HPDE6-E6E7 (cell line): ENCODE data around the gene CYTH4.
A peak's percentile ranks its signal among the peaks of the same experiment; 100 is the strongest.
"Not testable (repeated sequence)": the region's sequence is repeated elsewhere in the genome, so short reads cannot be mapped to it uniquely, and the experiment has no call there.

Source experiments
- DNase-seq: peaks from one replicate; pipeline ENCODE4 v3.0.0; 2011; ENCODE audit warnings: missing footprints; ENCODE audit errors: extremely low spot score

CYTH4 gene, protein sequence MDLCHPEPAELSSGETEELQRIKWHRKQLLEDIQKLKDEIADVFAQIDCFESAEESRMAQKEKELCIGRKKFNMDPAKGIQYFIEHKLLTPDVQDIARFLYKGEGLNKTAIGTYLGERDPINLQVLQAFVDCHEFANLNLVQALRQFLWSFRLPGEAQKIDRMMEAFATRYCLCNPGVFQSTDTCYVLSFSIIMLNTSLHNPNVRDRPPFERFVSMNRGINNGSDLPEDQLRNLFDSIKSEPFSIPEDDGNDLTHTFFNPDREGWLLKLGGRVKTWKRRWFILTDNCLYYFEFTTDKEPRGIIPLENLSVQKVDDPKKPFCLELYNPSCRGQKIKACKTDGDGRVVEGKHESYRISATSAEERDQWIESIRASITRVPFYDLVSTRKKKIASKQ

GRCh38 chr22:37282385-37282677, at the start of gene CYTH4:
Gene CYTH4, plus strand, starts transcription at chr22:37282508. Its CDS starts 62 bp downstream, at chr22:37282570.
- DNase-seq, result peak; percentile 74

DNA sequence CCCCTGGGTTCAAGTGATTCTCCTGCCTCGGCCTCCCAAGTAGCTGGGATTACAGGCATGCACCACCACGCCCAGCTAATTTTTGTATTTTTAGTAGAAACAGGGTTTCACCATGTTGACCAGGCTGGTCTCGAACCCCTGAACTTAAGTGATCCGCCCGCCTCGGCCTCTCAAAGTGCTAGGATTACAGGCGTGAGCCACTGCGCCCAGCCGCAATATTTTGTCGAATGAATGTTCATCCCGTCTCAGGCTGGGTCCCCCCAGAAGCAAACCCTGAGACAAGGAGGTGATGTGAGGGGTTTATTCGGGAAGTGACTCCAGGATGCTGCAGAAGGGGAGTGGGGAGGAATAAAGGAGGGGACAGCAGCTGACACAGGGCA, 48.9 kb upstream of the CYTH4 start:
- not testable (repeated sequence) for DNase-seq

GRCh38 chr22:37233751-37234631, 48.3 kb upstream of the CYTH4 start:
- DNase-seq, result no peak

DNA sequence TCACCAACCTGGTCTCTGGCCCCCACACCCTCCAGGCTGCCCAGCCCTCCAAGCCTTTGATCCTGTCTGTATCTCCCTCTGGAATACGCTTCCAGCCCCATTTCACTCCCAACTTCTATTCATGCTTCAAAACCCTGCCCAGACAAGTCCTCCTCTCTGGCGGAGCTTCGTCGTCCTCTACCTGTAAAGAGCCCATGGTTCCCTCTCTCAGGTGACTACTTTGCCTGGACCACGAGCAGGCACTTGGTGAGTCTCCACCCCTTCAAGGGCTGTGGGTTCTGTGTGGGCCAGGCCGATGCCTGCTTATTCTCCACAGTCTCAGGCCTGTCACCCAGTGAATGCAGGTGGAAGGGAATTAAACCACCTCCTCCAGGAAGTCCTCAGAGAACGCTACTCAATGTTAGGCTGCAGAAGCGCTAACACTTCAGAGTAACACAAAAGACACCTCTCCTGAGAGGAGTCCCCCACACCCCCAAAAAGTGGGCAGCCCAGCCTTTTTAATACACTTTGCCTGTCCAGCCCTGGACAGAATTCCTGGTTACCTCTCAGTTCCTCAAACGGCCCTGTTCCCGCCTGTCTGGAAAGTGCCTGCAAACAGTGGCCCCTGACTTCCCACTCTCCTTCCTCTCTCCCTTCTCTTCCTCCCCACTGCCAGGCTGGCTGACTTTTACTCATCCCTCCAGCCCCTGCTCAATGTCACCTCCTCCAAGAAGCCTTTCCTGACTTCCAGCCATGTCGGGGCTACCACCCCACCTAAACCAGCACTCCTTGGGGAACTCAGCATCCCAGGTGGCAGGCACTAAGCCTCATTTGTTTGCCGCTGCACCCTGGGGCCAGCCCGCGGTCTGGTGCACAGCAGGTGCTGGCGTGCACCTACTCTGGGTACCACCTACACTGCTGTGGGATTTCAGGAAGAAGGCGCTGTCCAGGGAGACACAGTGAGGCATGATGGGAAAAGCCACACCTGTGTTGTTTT, 47.3 kb upstream of the CYTH4 start:
- DNase-seq, result no peak

DNA sequence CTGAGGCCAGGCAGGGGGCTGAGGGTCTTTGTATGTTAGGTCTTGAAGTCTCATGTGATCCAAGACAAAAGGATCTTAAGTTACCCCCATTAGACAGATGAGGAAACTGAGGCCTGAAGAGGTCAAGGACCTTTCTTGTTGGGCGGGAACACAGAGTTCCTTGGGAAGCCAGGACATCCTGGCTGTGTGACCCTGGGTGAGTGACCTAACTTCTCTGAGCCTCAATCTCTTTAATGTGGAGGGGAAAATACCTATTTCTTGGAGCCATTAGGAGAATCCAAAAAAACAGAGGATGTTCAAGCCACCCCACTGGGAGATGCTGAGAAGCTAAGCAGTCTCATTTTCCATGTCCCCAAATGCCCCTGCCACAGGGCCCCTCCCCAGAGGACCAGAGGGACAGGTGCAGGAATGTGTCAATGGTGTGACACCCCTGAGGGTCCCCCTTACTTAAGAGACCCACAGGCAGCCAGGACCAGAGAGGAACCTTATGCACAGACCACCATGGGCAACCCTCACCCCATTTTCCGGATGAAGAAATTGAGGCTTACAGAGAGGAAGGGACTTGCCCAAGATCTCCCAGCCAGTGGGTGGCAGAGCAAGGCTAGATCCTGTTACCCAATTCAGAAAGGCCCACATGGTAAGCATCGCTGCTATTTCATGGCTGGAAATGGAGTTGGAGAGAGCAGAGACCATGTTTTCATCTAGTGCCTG, 46.3 kb upstream of the CYTH4 start:
- no peak for DNase-seq

GRCh38 chr22:37237371-37238268, 44.7 kb upstream of the CYTH4 start:
- DNase-seq, result no peak

- no peak for DNase-seq
Observed at GRCh38 chr22:37239336-37240239, 42.7 kb upstream of the CYTH4 start.

DNA sequence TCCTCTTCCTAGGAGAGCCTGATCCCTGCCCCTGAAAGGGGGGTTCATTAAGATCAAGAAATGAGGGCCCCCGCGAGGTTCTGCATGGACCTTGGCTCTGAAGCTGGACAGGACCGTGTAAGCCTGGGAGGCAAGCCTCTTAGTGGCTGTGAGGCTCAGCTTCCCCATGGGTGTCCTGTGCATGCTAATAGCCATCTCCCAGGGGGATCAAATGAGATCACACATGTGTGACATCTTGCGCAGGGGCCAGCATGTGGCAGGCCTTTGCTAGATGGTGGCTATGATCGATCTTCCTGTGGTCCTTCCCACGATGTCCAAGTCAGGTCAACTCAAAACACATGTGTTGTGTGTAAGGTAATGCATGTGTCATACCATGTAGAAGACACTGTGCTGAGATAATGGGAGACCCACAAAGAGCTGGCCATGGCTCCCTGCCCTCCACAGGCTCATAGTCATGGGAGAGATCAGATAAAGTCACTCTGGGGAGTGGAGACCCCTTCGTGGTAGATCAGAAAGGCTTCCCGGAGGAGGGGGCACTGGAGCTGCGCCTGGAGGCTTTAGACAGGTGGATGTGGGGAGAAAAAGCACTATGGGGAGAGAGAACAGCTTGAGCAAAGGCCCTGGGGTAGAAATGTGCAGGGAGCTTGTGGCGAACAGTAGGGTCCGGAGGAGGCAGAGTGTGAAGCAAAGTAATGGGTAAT, 41.9 kb upstream of the CYTH4 start:
- DNase-seq, result no peak

GRCh38 chr22:37240941-37241320, 41.4 kb upstream of the CYTH4 start:
- no peak for DNase-seq

- no peak for DNase-seq
Observed at GRCh38 chr22:37241351-37242142, 40.8 kb upstream of the CYTH4 start.

GRCh38 chr22:37242395-37242918, 39.9 kb upstream of the CYTH4 start:
- peak; percentile 55 for DNase-seq

DNA sequence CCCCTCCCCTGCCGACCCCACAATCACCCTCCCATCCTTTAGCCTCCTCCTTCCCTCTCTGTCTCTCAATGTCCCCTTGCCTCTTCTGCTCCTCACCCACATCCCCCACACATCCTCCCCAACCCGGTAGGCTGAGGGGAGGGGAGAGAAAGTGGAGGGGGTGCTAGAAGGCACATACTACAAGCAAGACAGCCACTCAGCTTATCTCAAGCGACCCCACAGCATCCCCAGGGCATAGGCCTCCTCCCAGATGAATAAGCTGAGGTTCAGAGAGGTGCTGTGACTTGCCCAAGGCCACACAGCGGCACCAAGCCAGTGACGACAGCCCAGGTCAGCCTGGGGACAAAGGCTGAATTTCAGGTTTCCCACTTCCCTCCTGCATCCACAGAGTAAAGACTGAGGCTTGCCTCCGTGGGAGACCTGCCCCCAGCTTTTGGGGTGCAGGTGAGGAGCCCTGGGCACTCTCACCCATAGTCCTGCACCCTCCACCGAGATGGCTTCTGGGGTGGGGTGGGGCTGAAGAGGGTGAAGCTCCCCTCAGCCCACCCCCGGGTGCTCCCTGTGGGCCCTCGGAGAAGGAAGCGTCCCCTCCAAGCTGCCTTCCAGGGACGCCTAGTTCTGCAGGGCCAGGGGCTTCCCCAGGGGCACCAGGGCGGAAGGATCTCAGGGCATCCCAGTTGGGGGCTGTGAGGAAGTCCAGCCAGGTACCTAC, 38.8 kb upstream of the CYTH4 start:
- no peak for DNase-seq

GRCh38 chr22:37244114-37244921, 38.0 kb upstream of the CYTH4 start, which contains the start of gene RAC2:
Gene RAC2, minus strand, starts transcription at chr22:37244269. Its CDS starts 121 bp downstream, at chr22:37244148.
- peak; percentile 73 for DNase-seq

DNA sequence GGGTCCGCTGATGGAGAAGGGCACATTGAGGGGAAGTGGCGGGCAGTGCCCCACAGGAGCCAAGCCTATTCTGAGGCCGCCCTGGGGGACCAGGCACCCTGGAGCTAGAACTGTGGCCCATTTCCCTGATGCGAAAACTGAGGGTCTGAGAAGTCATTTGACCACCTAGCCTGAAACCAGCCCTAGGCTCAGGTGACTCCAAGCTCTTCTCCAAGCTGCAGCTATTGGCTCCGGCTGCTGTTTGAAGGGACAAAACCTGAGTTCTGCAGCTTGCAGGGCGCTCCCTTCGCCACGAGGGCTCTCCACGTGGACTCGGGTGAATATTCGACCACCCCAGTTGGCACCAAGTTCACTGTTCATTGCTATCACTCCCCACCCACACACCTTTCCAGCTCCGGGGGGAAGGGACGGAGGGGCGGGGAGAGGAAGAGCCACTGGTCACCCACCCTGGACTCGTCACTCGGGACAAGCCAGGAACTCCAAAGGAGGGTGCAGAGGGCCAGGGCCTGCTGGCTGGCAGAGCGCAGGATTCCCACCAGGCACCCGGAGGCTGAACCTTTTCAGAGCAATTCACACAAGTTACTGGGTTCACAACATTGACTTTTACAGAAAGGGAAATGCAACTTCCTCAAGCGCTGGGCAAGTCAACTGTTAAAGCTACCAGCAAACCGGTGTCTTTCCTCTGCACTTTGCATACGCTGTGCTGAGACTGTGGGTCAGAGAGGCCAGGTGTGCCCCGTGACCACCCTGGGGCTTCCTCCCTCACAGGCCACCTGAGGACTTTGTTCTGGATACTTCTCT, 37.2 kb upstream of the CYTH4 start:
- no peak for DNase-seq

GRCh38 chr22:37245740-37246139, 36.6 kb upstream of the CYTH4 start:
- no peak for DNase-seq
